ENCODE data around the gene SPNS2.

SPNS2 gene

GRCh38 chr17:4551141-4551540 is 52.5 kb downstream of the SPNS2 start:
- no peak overlapping the region for H3K4me3 ChIP-seq (ENCODE audit: control insufficient read depth, low read depth, low read length)
- TF ChIP-seq CTCF (conservative IDR thresholded peaks at IDR 0.05; ENCODE audit: control insufficient read depth, insufficient read depth, low read depth, low read length) = no peak
- peak; percentile 20 for DNase-seq (ENCODE audit: low read depth)

GRCh38 chr17:4551796-4552525 is 53.3 kb downstream of the SPNS2 start:
- DNase-seq (ENCODE audit: low read depth) = no peak
- no peak for TF ChIP-seq CTCF (conservative IDR thresholded peaks at IDR 0.05; ENCODE audit: control insufficient read depth, insufficient read depth, low read depth, low read length)
- H3K4me3 ChIP-seq (ENCODE audit: control insufficient read depth, low read depth, low read length) = no peak overlapping the region

- TF ChIP-seq CTCF (conservative IDR thresholded peaks at IDR 0.05; ENCODE audit: control insufficient read depth, insufficient read depth, low read depth, low read length) = no peak
- DNase-seq (ENCODE audit: low read depth) = no peak
- peak overlapping the region; percentile 97 for H3K4me3 ChIP-seq (ENCODE audit: control insufficient read depth, low read depth, low read length)
Observed at GRCh38 chr17:4553669-4554068, 55.0 kb downstream of the SPNS2 start.

GRCh38 chr17:4554441-4554996 is 55.8 kb downstream of the SPNS2 start:
- peak overlapping the region; percentile 97 for H3K4me3 ChIP-seq (ENCODE audit: control insufficient read depth, low read depth, low read length)
- DNase-seq (ENCODE audit: low read depth) = no peak

GRCh38 chr17:4554997-4555799 is 56.5 kb downstream of the SPNS2 start, which contains the start of gene MYBBP1A:
MYBBP1A (minus strand) TSS chr17:4555384; CDS start chr17:4555324, 60 bp downstream.
- DNase-seq (ENCODE audit: low read depth) = peak; percentile 92
- no peak for TF ChIP-seq CTCF (conservative IDR thresholded peaks at IDR 0.05; ENCODE audit: control insufficient read depth, insufficient read depth, low read depth, low read length)
- H3K4me3 ChIP-seq (ENCODE audit: control insufficient read depth, low read depth, low read length) = peak within 1 kb of the TSS; percentile 97

More at GRCh38 chr17:4554441-4554996, 55.8 kb downstream of the SPNS2 start:
- no peak for TF ChIP-seq CTCF (conservative IDR thresholded peaks at IDR 0.05; ENCODE audit: control insufficient read depth, insufficient read depth, low read depth, low read length)

GRCh38 chr17:4555873-4556759 is 57.4 kb downstream of the SPNS2 start:
- H3K4me3 ChIP-seq (ENCODE audit: control insufficient read depth, low read depth, low read length) = peak overlapping the region; percentile 97
- TF ChIP-seq CTCF (conservative IDR thresholded peaks at IDR 0.05; ENCODE audit: control insufficient read depth, insufficient read depth, low read depth, low read length) = no peak
- no peak for DNase-seq (ENCODE audit: low read depth)
